ENCODE results near the gene MED29. TPM values are rescaled to one million over a fixed set of nuclear protein-coding genes. Genes with fewer than 3 reads are reported as not detected.

MED29 gene
- total and polyA plus RNA-seq, 2 of the 13 experiments (the other 11 are each of a cell fraction or from before 2014, with no cell fraction given): 14.0 to 19.7 TPM

GRCh38 chr19:39360599-39360998 is 30.6 kb upstream of the MED29 start:
- H3K9ac ChIP-seq (ENCODE audit: insufficient read depth, low read depth, low read length): no peak overlapping the region
- no peak for ATAC-seq
- H3K27ac ChIP-seq (ENCODE audit: extremely low read length, insufficient read depth, low read length): no peak overlapping the region
- H2AFZ ChIP-seq (ENCODE audit: low read length): no peak overlapping the region
- FAIRE-seq: no peak
- WGBS (ENCODE audit: low lambda C conversion rate): 100% methylated on average over 1 of the region's 1 CpG
- peaks cover 31 to 76% of the 10 kb centered on the region in 2 experiments for H3K36me3 ChIP-seq (replicated peaks in 1 of 2; ENCODE audit: control insufficient read depth in 1 of 2, insufficient read depth in 2 of 2, low read length in 2 of 2)
- no peaks in the 10 kb centered on the region for H4K20me1 ChIP-seq (ENCODE audit: insufficient read depth, low read length)
- no TSS peak for BruUV-seq (replicated peaks)
- CTCF ChIA-PET (ENCODE audit: low intra/inter-chr PET ratio, low total read pairs): no interaction called here
- H3K4me1 ChIP-seq (ENCODE audit: insufficient read depth, low read length): no peaks in the 10 kb centered on the region
- TF ChIP-seq CREBL2 (CRISPR knock-in tag; IDR thresholded peaks at IDR 0.05; ENCODE audit: borderline replicate concordance): no peak
- no peak for TF ChIP-seq ZNF33B (CRISPR knock-in tag; IDR thresholded peaks at IDR 0.05)
- TF ChIP-seq CC2D1A (CRISPR knock-in tag; IDR thresholded peaks at IDR 0.05): no peak
- no peak for TF ChIP-seq TBL1XR1 (IDR thresholded peaks at IDR 0.05; ENCODE audit: borderline replicate concordance, low read length, partially characterized antibody)
- H3K4me2 ChIP-seq (ENCODE audit: low read depth, low read length): no peak overlapping the region
- no peaks in the 10 kb centered on the region for H3K79me2 ChIP-seq (ENCODE audit: insufficient read depth, low read length)
- H3K27me3 ChIP-seq (ENCODE audit: control insufficient read depth in 1 of 2, insufficient read depth in 2 of 2, low read length in 2 of 2): no peaks in the 10 kb centered on the region
- H3K9me3 ChIP-seq (ENCODE audit: low read length): no peaks in the 10 kb centered on the region
- H3K4me3 ChIP-seq (replicated peaks in 1 of 3; ENCODE audit: insufficient read depth in 1 of 3, low read depth in 2 of 3, low read length in 3 of 3): no peak overlapping the region
- no peak for DNase-seq (ENCODE audit: low spot score)
- POLR2A ChIA-PET: no interaction called here
- intact Hi-C loops (cut with micrococcal nuclease; ENCODE audit: unreplicated experiment) (no loop called here), in situ Hi-C loops (cut with HindIII; ENCODE audit: extremely low pct_ligation_motif_present, low pct_unique_long_range_greater_than_20kb) (no loop called here)

GRCh38 chr19:39362682-39363657 is 28.2 kb upstream of the MED29 start:
- Histone ChIP-seq H2AFZ (ENCODE audit: low read length) (no peak overlapping the region), H3K4me3 (replicated peaks in 1 of 3; ENCODE audit: insufficient read depth in 1 of 3, low read depth in 2 of 3, low read length in 3 of 3) (no peak overlapping the region), H3K9me3 (ENCODE audit: low read length) (no peaks in the 10 kb centered on the region), H3K27ac (ENCODE audit: extremely low read length, insufficient read depth, low read length) (no peak overlapping the region), H4K20me1 (ENCODE audit: insufficient read depth, low read length) (no peaks in the 10 kb centered on the region), H3K4me1 (ENCODE audit: insufficient read depth, low read length) (no peaks in the 10 kb centered on the region), H3K4me2 (ENCODE audit: low read depth, low read length) (no peak overlapping the region), H3K79me2 (ENCODE audit: insufficient read depth, low read length) (no peaks in the 10 kb centered on the region), H3K27me3 (ENCODE audit: control insufficient read depth in 1 of 2, insufficient read depth in 2 of 2, low read length in 2 of 2) (no peaks in the 10 kb centered on the region), H3K36me3 (replicated peaks in 1 of 2; ENCODE audit: control insufficient read depth in 1 of 2, insufficient read depth in 2 of 2, low read length in 2 of 2) (peaks cover 16 to 59% of the 10 kb centered on the region in 2 experiments), H3K9ac (ENCODE audit: insufficient read depth, low read depth, low read length) (no peak overlapping the region)
- 93% methylated on average over 5 of the region's 6 CpGs for WGBS (ENCODE audit: low lambda C conversion rate)
- FAIRE-seq (no peak), DNase-seq (ENCODE audit: low spot score) (no peak), ATAC-seq (no peak)
- in situ Hi-C loops (cut with HindIII; ENCODE audit: extremely low pct_ligation_motif_present, low pct_unique_long_range_greater_than_20kb) (no loop called here), intact Hi-C loops (cut with micrococcal nuclease; ENCODE audit: unreplicated experiment) (no loop called here)
- BruUV-seq (replicated peaks): no TSS peak
- CTCF ChIA-PET (ENCODE audit: low intra/inter-chr PET ratio, low total read pairs): no interaction called here
- POLR2A ChIA-PET: interaction anchor here (0.9 kb wide), 1 partner anchor 21 kb away, joined by 4 read pairs; the partner anchor contains the start of gene SAMD4B
- TF ChIP-seq ZNF878 (CRISPR knock-in tag; IDR thresholded peaks at IDR 0.05): no peak
- no peak for TF ChIP-seq POLR2G (IDR thresholded peaks at IDR 0.05; ENCODE audit: low read depth, low read length)
- TF ChIP-seq HINFP (CRISPR knock-in tag; IDR thresholded peaks at IDR 0.05; ENCODE audit: low read depth): no peak
- no peak for TF ChIP-seq MZF1 (CRISPR knock-in tag; IDR thresholded peaks at IDR 0.05; ENCODE audit: borderline replicate concordance)
- no peak for TF ChIP-seq ZNF10 (CRISPR knock-in tag; IDR thresholded peaks at IDR 0.05; ENCODE audit: borderline replicate concordance, low read depth)
- no peak for TF ChIP-seq ZNF513 (CRISPR knock-in tag; conservative IDR thresholded peaks at IDR 0.05)
- no peak for TF ChIP-seq HOXA3 (CRISPR knock-in tag; IDR thresholded peaks at IDR 0.05)
- no peak for TF ChIP-seq ZNF576 (CRISPR knock-in tag; IDR thresholded peaks at IDR 0.05)

Measured in HepG2 (cell line).